Measurements from ENCODE around the gene SYNE1.
"Not testable (repeated sequence)": the region's sequence is repeated elsewhere in the genome, so short reads cannot be mapped to it uniquely, and the experiment has no call there.

Gene SYNE1

DNA sequence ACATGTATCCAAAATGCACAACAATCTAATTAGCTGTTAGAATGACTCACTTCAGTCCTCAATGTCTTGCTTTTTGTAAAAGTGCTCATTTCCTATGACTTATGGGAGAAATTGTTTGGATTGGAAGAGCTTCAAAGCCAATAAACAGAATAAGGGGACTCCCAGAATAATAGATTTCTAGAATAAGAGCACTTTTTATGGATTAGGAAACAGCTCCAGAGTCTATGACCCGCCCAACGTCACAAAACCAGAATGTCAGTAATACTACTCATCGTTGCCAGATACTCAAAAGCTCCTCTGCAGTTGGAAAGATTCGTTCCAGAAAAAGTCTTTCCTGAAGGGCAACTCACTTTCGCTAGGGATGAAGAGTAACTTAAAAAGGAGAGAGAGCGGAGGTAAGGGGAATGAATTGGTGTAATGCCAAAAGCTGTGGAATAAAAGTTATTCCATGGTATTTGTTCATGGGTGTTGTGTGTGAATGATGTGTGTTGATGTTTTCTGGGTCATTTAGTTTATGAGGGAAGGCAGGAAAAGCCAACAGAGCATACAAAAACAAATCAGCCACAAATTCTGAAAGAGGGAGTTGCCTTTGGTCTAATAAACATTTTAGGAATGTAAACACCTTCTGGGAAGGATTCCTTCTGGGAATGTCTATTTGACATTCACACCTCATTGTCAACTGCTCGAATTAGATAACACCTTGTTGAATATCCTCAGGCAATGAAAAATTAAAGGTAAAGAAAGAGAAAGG is 64.6 kb downstream of the SYNE1 start:
- no peak overlapping the region for H3K27ac ChIP-seq
- H3K27me3 ChIP-seq (ENCODE audit: insufficient read depth, low read depth, severe bottlenecking) = no peaks in the 10 kb centered on the region
- H3K4me3 ChIP-seq (ENCODE audit: low read depth, low read length) = no peak overlapping the region
- H3K36me3 ChIP-seq = no peaks in the 10 kb centered on the region
- no peak for DNase-seq
- H3K9me3 ChIP-seq (ENCODE audit: severe bottlenecking) = no peaks in the 10 kb centered on the region
- TF ChIP-seq, protein P1, sequence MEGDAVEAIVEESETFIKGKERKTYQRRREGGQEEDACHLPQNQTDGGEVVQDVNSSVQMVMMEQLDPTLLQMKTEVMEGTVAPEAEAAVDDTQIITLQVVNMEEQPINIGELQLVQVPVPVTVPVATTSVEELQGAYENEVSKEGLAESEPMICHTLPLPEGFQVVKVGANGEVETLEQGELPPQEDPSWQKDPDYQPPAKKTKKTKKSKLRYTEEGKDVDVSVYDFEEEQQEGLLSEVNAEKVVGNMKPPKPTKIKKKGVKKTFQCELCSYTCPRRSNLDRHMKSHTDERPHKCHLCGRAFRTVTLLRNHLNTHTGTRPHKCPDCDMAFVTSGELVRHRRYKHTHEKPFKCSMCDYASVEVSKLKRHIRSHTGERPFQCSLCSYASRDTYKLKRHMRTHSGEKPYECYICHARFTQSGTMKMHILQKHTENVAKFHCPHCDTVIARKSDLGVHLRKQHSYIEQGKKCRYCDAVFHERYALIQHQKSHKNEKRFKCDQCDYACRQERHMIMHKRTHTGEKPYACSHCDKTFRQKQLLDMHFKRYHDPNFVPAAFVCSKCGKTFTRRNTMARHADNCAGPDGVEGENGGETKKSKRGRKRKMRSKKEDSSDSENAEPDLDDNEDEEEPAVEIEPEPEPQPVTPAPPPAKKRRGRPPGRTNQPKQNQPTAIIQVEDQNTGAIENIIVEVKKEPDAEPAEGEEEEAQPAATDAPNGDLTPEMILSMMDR (IDR thresholded peaks at IDR 0.05; ENCODE audit: low read depth, low read length) = no peak

DNA sequence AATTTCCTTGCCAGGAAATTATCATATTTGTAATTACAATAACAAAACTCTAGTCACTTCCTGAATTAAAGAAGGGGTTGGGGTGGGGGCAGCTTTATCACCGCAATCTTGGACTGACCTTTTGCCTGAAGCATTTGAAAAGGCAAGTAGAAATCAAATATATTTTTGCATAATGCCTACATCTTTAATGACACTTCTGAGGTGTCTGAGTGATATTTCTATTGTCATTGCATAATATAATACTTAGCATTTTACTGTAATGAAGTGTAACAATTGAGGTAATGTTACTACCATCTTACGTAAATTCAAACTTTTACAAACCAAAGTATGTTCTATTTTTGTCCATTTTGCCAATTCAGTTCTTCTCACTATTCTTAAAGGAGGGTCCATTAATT is 65.2 kb downstream of the SYNE1 start:
- TF ChIP-seq, protein P1 (IDR thresholded peaks at IDR 0.05; ENCODE audit: low read depth, low read length) = no peak
- Histone ChIP-seq H3K36me3 (no peaks in the 10 kb centered on the region), H3K27ac (no peak overlapping the region), H3K4me3 (ENCODE audit: low read depth, low read length) (no peak overlapping the region), H3K27me3 (ENCODE audit: insufficient read depth, low read depth, severe bottlenecking) (no peaks in the 10 kb centered on the region), H3K9me3 (ENCODE audit: severe bottlenecking) (no peaks in the 10 kb centered on the region)
- DNase-seq = no peak

DNA sequence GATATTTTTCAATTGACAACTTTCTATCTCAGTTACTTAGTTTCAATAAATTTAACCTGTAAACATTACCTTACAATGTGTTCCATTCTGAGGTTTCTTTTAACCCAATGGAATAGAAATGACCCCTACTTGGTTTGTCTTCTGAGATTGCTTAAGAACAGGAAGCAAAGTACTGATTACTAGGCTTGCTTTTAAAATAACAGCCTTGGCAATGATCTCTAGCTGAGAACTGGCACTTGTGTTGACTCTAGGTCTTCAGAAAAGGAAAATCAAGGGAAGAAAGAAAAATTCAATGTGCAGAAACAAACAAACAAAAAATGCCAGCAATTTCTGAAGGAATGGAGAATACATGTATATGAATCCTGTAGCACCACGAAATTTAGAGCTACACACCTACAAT is 66.1 kb downstream of the SYNE1 start:
- TF ChIP-seq, protein P1 (IDR thresholded peaks at IDR 0.05; ENCODE audit: low read depth, low read length) = no peak
- no peaks in the 10 kb centered on the region for H3K36me3 ChIP-seq
- DNase-seq = no peak
- no peaks in the 10 kb centered on the region for H3K9me3 ChIP-seq (ENCODE audit: severe bottlenecking)
- no peaks in the 10 kb centered on the region for H3K27me3 ChIP-seq (ENCODE audit: insufficient read depth, low read depth, severe bottlenecking)
- no peak overlapping the region for H3K27ac ChIP-seq
- no peak overlapping the region for H3K4me3 ChIP-seq (ENCODE audit: low read depth, low read length)

DNA sequence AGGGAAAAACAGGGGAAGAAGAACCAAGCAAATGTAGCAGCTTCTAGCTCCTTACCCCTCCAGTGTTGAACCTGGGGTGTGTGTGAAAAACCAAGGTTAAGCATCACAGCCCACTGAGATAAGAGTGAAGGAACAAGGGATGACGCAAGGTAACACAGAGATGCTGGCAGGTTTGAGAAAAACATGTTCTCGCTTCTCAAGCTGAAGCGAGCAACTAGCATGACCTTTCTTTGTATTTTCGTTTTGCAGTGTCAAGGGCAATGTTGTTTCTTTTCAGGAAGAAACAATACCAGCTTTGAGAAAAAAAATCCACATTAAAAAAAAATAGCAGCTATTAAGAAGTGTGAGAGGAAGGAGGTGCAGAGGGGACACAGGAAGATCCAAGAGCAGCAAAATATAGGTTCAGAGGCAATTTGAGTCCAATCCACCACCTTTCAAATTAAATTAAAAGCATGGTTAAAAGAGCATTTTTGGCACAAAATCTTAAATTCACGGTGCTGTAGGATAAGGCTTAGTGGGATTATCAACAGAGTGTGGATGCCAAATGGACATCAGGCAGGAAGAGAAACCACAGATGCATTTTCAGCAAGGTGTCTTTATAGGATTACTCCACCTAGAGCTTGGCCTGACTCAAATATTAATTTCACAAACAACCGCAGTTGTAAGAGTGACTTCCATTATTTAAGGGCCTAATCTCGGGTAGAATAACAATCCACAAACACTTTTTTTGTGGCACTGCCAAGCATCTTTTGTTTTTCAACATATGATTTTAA is 70.9 kb downstream of the SYNE1 start:
- no peak overlapping the region for H3K27ac ChIP-seq
- H3K4me3 ChIP-seq (ENCODE audit: low read depth, low read length) = no peak overlapping the region
- no peaks in the 10 kb centered on the region for H3K27me3 ChIP-seq (ENCODE audit: insufficient read depth, low read depth, severe bottlenecking)
- DNase-seq = no peak
- no peaks in the 10 kb centered on the region for H3K36me3 ChIP-seq
- TF ChIP-seq, protein P1 (IDR thresholded peaks at IDR 0.05; ENCODE audit: low read depth, low read length) = no peak
- H3K9me3 ChIP-seq (ENCODE audit: severe bottlenecking) = no peaks in the 10 kb centered on the region

DNA sequence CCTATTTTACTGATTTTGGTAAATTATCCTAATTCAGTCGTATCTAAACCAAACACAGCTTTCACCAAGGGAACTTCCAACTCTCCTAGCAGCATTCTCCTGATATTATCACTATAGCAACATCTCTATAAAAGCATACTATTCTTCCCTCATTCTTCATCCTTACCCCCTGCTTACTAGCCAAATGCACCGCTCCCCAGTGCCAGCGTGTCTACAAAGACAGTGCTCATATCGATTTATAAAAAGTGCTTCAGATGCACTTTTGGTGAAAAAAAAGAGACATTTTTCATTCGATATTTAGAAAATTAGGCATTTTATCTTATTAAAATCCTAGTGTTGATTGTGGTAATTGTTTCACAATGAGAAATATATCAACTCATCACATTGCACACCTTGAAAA is 74.0 kb downstream of the SYNE1 start:
- no peak for DNase-seq
- H3K27me3 ChIP-seq (ENCODE audit: insufficient read depth, low read depth, severe bottlenecking) = no peaks in the 10 kb centered on the region
- H3K27ac ChIP-seq = no peak overlapping the region
- no peaks in the 10 kb centered on the region for H3K9me3 ChIP-seq (ENCODE audit: severe bottlenecking)
- no peak overlapping the region for H3K4me3 ChIP-seq (ENCODE audit: low read depth, low read length)
- H3K36me3 ChIP-seq = no peaks in the 10 kb centered on the region
- TF ChIP-seq, protein P1 (IDR thresholded peaks at IDR 0.05; ENCODE audit: low read depth, low read length) = no peak

DNA sequence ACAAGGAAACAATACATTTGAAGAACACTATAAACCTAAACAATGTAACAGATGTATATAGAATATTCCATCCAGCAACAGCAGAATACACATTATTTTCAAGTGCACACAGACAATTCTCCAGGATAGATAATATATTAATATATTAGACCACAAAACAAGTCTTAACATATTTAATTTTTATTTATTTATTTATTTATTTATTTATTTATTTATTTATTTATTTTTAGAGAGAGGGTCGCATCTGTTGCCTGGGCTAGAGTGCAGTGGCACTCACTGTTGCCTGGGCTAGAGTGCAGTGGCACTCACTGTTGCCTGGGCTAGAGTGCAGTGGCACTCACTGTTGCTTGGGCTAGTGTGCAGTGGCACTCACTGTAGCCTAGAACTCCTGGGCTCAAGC is 78.4 kb downstream of the SYNE1 start:
- H3K36me3 ChIP-seq; H3K27ac ChIP-seq; H3K27me3 ChIP-seq (ENCODE audit: insufficient read depth, low read depth, severe bottlenecking); H3K4me3 ChIP-seq (ENCODE audit: low read depth, low read length); DNase-seq; H3K9me3 ChIP-seq (ENCODE audit: severe bottlenecking): not testable (repeated sequence)

All from WERI-Rb-1 (cell line).